ENCODE results near the gene NSMCE4A. TPM values are rescaled to one million over a fixed set of nuclear protein-coding genes. Genes with fewer than 3 reads are reported as not detected.
"Not testable (repeated sequence)": the region's sequence is repeated elsewhere in the genome, so short reads cannot be mapped to it uniquely, and the experiment has no call there.

NSMCE4A gene
- total and polyA plus RNA-seq, 7 donors = 10.7 to 41.9 (median 15.3) TPM

GRCh38 chr10:121919666-121920065, 55.4 kb downstream of the NSMCE4A start:
- Histone ChIP-seq H3K4me1 (peaks cover 12% of the 10 kb centered on the region), H3K36me3 (ENCODE audit: insufficient read depth in 1 of 2, low read depth in 1 of 2) (peaks cover 2 to 53% of the 10 kb centered on the region in 2 donors), H3K27me3 (ENCODE audit: insufficient read depth in 3 of 3, low read length in 2 of 3) (no peaks in the 10 kb centered on the region), H3K4me3 (no peak overlapping the region), H3K9me3 (no peaks in the 10 kb centered on the region), H3K27ac (no peak overlapping the region)
- TF ChIP-seq CTCF (IDR thresholded peaks at IDR 0.05) = no peak
- ATAC-seq (no peak), DNase-seq (no peak)
- 88 to 94% (median 90%) methylated on average over 10 of the region's 10 CpGs for WGBS, 3 donors
- intact Hi-C loops (cut with DNase I) = loop anchor here in 1 of 2 donors (10.0 kb wide), 1 partner anchor 135 kb away; no protein-coding TSS in a partner anchor

GRCh38 chr10:121918800-121919199, 56.2 kb downstream of the NSMCE4A start:
- H3K27me3 ChIP-seq (ENCODE audit: insufficient read depth in 3 of 3, low read length in 2 of 3); DNase-seq; H3K27ac ChIP-seq; intact Hi-C loops (cut with DNase I); H3K4me3 ChIP-seq; ATAC-seq; H3K9me3 ChIP-seq: not testable (repeated sequence)
- WGBS, 3 donors = 96 to 98% (median 97%) methylated on average over 7 of the region's 7 CpGs
- Histone ChIP-seq H3K36me3 (ENCODE audit: insufficient read depth in 1 of 2, low read depth in 1 of 2) (peaks cover 2 to 52% of the 10 kb centered on the region in 2 donors), H3K4me1 (peaks cover 17% of the 10 kb centered on the region)

GRCh38 chr10:121914661-121915060, 60.4 kb downstream of the NSMCE4A start:
- no peak for DNase-seq
- no peaks in the 10 kb centered on the region for H3K27me3 ChIP-seq (ENCODE audit: insufficient read depth in 3 of 3, low read length in 2 of 3)
- H3K4me1 ChIP-seq = peaks cover 29% of the 10 kb centered on the region
- WGBS, 3 donors = 55 to 79% (median 62%) methylated on average over 6 of the region's 6 CpGs
- intact Hi-C loops (cut with DNase I) = no loop called here
- no peaks in the 10 kb centered on the region for H3K9me3 ChIP-seq
- peaks cover 8 to 50% of the 10 kb centered on the region in 2 donors for H3K36me3 ChIP-seq (ENCODE audit: insufficient read depth in 1 of 2, low read depth in 1 of 2)
- ATAC-seq = peak; percentile 69 to 85 (median 81)
- peak overlapping the region; percentile 79 for H3K27ac ChIP-seq
- TF ChIP-seq CTCF (IDR thresholded peaks at IDR 0.05) = no peak
- H3K4me3 ChIP-seq = peak overlapping the region; percentile 23

- Histone ChIP-seq H3K36me3 (ENCODE audit: insufficient read depth in 1 of 2, low read depth in 1 of 2) (peaks cover 12 to 64% of the 10 kb centered on the region in 2 donors), H3K4me3 (no peak overlapping the region), H3K27ac (no peak overlapping the region), H3K9me3 (no peaks in the 10 kb centered on the region), H3K27me3 (ENCODE audit: insufficient read depth in 3 of 3, low read length in 2 of 3) (no peaks in the 10 kb centered on the region), H3K4me1 (peaks cover 23% of the 10 kb centered on the region)
- DNase-seq (no peak), ATAC-seq (no peak)
- 93 to 97% (median 95%) methylated on average over 2 of the region's 2 CpGs for WGBS, 3 donors
- no peak for TF ChIP-seq CTCF (IDR thresholded peaks at IDR 0.05)
- intact Hi-C loops (cut with DNase I) = no loop called here
These were observed 63.7 kb downstream of the NSMCE4A start for GRCh38 chr10:121911421-121911697.

- Histone ChIP-seq H3K36me3 (ENCODE audit: insufficient read depth in 1 of 2, low read depth in 1 of 2) (peaks cover 12 to 64% of the 10 kb centered on the region in 2 donors), H3K4me3 (no peak overlapping the region), H3K27me3 (ENCODE audit: insufficient read depth in 3 of 3, low read length in 2 of 3) (no peaks in the 10 kb centered on the region), H3K4me1 (peaks cover 23% of the 10 kb centered on the region), H3K9me3 (no peaks in the 10 kb centered on the region), H3K27ac (no peak overlapping the region)
- no peak for ATAC-seq
- intact Hi-C loops (cut with DNase I) = no loop called here
- DNase-seq = no peak
- no peak for TF ChIP-seq CTCF (IDR thresholded peaks at IDR 0.05)
- 50 to 66% (median 60%) methylated on average over 5 of the region's 5 CpGs for WGBS, 3 donors
These were observed 64.2 kb downstream of the NSMCE4A start for GRCh38 chr10:121910673-121911420.

Other genes with a start within 250 kb of the NSMCE4A start
- gene ATE1, start 47.2 kb downstream of the NSMCE4A start, total RNA-seq = 10 to 100 TPM; 28.4 to 36.9 (median 31.4) TPM
- gene ATE1, start 47.2 kb downstream of the NSMCE4A start, polyA plus RNA-seq = 10 to 100 TPM; 11.6 to 25.1 (median 15.7) TPM
- gene TACC2, start 13.9 kb upstream of the NSMCE4A start, total RNA-seq = 100 to 1,000 TPM; 313 to 439 (median 431) TPM
- gene TACC2, start 13.9 kb upstream of the NSMCE4A start, polyA plus RNA-seq = 100 to 1,000 TPM in 2 of 3 donors, 10 to 100 TPM in 1; 44.0 to 168 (median 148) TPM